GM18867 (cell line): ENCODE measurements around the gene PASD1.

Experiments
- ATAC-seq: cut with Tn5 transposase; IDR thresholded peaks from one replicate; pipeline ENCODE4 v1.9.1; 2021; ENCODE audit warnings: mild to moderate bottlenecking, moderate library complexity; ENCODE audit not compliant: unreplicated experiment

Gene PASD1

DNA sequence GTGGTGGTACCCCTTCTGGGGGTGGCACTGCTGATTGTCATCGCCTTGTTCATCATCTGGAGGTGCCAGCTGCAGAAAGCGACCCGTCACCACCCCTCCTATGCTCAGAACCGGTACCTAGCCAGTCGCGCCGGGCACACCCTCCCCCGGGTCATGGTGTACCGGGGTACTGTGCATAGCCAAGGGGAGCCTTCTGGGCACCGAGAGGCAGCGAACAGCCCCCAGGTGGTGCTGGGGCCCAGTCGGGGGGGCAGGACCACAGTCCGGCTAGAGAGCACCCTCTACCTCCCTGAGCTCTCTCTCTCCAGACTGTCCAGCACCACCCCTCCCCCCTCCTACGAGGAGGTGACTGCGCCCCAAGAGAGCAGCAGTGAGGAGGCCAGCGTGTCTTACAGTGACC lies 137.1 kb downstream of the PASD1 start:
- no peak for ATAC-seq

DNA sequence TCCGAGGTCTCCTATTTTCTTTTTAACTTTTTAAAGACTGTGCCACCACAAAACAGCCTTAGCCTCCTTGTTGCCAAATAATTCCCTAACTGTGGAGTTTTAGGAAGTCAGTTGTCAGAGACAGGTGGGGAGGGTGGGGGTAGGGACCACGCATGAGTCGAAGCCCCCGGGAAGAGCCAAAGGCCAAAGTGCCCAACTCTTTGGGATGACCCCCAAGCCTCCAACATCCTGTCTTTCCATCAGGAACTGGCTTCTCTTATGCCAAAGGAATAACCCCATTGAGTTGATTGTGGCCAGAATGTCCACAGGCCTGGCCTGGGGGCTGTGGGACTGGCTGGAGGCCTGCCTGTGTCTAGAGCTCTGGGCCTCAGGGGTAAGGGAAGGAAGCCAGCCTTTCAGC lies 137.6 kb downstream of the PASD1 start:
- ATAC-seq, result no peak

DNA sequence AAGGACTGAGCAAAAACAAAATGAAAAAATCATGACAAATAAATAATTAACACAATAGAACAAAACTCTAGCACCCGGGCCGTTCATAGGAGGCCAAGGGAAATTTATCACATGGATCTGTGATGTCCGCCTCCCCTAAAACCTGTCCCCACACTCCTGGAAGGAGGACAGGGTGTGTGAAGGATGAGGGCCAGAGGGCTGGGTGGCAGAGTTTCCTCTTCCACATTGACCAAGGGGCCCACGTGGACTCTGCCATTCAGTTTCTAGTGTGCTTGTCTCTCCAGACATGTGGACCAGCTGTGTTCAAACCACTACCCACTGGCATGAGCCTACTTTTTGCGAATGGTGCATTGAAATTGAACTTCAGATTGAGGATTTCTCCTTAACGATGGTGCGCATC lies 138.1 kb downstream of the PASD1 start:
- no peak for ATAC-seq

DNA sequence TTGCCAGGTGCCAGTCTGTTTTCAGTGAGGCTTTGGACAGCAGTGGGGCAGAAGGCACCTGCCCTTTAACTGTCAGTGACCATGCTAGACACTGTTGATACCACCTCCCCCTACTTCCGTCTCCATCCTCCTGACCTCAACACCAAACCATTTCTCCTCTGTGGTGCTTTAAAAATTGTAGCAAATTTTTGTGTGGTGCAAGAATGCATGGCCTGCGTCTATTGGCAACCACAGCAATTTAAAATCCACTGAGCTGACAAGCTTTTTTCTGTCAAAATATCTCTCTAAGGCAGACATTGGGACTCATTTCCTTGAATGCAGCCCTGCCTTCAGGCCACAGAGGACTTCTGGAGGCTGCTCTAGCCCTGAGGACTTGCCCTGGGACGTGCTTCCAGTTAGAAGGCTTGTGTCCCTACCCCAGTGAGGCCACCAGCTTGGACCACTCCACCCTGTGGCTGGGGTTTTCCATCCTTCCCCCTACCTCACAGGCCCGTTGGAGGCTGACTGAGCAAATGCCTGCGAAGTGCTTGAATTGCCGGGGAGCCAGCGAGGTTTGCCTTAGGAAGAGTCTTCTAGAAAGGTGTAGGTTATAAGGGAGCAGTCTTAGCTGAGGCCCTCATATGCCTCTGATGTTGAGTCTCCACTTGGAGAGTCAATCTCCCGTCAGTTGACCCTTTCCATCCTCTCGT lies 138.7 kb downstream of the PASD1 start:
- ATAC-seq, result no peak

DNA sequence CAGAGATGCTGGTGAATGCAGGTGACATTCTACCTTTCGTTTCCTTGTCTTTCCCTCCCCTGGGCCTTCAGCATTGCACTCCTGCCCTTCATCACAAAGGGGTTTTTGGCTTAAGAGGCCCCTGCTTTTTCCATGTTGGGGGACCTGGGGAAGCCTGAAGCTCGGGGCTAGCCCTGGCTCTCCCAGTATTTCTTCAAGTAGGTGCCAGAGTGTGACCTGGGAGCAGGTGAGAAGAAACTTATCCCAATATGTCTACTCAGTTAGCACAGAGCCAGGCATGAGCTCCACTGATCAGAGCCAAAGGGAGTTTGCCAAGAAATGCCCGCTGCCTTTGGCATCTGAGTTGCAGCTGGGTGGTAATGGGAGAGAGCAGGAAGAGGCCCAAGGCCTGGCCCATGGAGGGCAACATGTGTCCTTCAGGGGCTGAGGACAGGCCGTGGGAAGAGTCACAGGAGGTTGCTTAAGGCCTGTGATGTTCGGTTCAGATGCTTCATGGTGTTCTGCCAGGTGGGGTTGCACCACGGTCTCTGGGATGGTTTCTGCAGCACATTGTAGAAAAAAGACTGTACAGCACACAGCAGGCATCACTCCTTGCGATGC lies 139.4 kb downstream of the PASD1 start:
- ATAC-seq, result no peak

DNA sequence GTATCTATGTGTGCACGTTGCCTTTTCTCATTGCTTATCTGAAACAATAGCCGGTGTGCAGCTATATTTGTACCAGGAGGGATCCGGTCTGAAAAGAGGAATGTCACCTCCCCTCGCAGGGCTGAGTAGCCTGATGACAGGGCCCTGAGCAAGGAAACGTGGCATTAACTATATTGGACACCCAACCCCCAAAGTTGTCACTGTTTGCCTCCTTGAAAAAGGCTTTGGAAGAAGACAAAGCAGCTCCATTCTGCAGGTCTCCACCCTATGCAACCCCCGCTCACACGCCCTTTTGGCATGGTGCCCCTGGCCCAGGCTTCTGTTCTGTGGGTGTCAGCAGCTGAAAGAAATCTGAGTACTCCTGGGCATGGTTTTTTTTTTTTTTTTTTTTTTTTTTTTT lies 140.0 kb downstream of the PASD1 start:
- no peak for ATAC-seq

DNA sequence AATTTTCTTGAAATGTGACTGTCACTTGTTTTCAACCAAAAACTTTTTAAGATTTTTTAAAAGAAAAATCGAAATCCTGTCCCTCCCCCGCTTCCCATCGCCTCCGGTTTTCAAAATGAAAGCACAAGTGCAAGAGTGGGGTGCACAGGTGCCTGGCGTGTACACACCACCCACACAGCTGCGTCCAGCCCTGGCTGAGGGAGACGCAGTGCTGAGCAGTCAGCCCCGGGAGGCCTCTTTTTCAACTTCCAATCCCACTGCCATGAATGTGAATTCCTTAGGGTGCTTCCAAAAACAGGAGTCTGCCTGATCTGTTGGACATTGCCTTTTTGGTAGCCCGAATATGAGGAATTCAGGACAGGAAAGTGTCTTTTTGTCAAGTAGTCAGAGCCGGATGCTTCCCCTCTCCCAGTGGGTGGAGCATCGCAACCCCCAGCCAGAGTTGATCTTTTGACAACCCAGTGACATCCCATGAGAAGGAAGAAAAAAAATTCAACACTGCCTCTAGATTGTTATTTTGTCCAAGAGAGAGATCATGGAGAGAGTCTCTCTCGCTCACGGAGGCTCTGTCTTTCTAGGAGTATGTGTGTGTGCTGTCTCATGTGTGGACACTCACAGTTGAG lies 140.7 kb downstream of the PASD1 start:
- no peak for ATAC-seq

DNA sequence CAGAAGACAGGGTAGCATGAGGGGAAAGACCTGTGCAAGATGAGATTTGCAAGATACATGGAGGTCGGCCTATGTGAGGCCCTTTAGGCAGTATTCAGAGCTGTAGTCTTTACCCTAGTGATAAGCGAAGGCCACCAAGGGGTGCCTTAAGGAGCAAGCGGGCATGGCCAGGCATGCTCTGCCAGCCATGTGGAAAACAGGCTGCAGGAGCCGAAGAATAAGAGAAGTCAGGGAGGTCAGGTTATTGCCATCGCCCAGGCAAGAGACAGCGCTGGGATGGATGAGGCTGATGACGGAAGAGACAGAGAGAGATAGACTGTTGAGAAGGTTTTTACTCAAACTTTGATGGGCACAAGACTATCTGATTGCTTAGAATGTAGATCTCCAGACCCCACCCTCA lies 145.3 kb downstream of the PASD1 start:
- no peak for ATAC-seq

DNA sequence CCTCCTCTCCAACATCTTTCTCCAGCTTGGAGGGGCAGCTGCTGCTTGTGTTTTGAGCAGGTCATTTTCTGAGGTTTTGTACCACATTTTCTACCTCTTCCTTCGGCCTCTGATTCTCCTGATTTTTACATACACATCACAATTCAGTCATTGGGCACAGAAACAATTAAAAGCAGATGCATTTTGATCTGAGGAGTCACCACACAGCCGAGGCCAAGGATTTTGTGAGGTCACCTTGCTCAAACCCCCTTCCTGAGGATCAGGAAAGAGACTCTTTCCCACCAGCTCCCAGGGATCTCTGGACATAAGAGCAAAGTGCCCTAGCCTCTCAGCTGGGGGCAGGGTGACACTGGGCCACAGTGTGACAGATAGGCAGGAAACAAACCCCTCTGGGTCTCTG lies 147.0 kb downstream of the PASD1 start:
- no peak for ATAC-seq

DNA sequence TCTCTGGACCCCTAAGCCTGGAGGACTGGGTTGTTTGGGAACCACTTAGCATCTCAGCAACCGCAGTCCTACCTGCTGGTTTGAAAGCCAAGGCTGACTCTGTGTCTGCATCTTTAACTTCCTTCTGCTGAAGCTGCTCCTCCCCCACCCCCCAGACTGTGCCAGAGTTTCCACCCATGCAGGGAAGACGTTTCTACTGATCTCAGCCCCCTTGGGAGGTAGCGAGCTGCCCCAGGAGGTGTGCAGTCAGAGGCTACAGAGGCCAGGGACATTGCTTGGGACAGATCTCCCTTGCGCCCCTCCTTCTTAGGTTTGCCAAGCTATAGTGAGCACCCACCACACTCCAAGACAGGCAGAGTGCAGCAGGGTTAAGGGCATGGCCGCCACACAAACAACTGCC lies 147.7 kb downstream of the PASD1 start:
- no peak for ATAC-seq

DNA sequence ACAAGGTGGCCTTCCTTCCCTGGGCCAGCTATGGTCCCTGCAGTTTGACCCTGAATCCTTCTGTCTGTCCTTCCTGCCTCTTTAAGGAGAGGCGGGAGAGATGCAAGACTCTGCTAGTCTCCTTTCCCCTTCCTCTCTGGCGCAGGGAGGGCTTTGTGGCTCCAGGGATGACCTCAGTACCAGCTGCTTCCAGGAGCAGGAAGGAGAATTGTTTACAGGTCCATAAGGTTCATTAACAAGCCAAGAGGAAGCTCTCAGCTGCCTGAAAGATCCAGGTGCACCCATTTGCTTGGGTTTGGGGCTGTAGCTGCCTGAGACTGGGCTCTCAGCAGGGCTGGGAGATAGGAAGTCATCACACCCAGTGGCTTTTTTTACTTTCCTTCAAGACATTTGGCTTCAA lies 148.3 kb downstream of the PASD1 start:
- ATAC-seq, result no peak

DNA sequence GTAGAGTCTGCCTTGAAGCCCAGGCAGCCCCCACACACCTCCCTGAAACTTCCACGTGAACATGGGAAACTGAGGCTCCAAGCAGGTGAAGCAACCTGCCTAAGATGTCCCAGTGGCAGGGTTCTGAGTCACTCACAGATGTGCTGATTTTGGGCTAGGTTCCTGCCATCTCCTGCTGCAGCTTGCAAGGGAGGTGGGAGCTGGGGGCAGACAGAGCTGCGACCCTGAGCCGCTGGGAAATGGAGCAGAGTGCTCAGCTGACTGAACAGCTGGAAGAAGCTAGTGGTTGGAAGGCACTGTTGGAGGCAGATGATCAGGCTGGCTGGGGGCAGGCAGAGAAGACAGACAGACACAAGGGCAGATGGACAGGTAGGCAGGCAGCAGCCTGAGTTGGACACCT lies 148.8 kb downstream of the PASD1 start:
- no peak for ATAC-seq

DNA sequence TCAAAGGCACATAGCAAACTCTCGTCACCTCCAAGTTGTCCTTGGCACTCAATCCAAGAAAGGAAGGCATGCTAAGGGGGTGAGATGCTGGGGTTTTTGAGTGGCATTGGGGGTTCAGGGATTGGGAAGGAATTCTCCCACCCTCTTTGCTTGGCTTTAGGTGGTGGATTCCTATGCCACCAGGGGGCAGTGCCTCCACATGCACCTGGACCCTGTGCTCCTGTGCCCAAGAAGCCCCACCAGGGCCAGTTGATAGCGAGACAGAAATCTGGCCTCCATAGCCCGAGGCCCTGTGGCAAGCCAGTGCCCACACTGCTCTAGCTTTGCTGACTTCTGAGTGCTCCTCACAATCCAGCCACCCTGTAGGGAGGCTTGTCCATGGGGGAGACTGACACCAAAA lies 150.4 kb downstream of the PASD1 start:
- peak; percentile 64 for ATAC-seq

DNA sequence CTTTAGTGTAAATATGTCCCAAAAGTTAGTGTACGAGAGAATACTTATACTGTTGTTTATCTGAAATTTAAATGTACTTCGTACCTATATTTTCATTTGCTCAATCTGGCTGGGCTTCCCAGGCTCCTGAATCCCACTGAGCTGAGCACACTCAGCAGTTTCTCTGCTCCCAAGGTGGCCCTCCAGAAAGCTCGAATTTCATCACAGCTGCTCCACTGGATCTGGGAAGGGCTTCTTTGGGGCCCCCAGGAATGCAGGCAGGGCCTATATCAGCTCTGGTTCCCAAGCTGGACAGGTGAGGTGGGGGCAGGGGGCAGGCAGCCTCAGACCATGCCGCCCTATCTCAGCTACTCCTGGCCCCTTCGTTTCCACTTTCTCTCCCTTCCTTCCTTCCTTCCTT lies 150.9 kb downstream of the PASD1 start:
- no peak for ATAC-seq

DNA sequence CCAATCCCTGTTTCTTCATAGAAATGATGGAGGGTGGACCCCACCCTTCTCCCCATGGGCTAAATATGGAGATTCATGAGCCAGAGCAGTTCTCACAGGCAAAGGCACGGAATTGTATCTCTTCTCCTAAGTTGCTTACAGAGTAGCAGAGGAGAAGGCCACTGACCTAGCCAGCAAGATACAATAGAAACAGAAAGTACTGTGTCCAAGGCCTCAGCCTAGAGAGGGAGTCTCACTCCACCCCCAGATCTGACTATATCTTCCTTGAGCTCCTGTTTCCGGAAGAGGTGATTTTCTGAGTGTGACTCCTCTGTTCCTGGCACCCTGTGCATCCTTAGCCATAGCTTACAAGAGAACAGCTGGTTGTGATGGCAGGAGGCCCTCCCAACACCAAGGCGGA lies 152.3 kb downstream of the PASD1 start, which contains the start of gene FATE1:
FATE1 (plus strand) TSS at position 284 of the 400 bp plus-strand sequence; CDS start at position 369, 85 bp downstream.
- ATAC-seq, result no peak

DNA sequence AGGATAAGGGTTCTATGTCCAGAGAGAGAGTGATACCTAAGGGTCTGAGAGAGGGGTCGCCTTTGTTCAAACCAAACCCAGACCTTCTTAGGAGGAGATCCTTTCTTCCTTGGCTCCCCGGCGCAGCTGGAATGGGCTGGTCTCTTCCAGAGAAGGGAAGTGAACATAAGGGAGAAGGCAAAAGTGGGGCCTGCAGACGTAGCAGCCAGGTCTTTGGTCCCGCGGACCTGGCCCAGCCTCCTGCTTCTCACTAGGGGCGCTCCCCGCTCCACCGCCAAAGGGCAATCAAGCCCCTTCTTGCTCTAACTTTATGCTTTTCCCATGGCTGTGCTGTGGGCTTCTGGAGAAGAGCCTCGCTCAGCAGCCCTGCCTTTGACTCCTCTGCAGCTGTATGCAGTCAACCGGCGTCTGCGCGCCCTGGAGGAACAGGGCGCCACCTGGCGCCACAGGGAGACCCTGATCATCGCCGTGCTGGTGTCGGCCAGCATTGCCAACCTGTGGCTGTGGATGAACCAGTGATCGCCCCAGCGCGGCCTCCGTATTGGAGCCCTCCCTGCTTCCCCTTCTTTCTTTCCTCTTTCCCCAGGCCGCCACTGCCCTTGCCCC lies 158.9 kb downstream of the PASD1 start:
- ATAC-seq, result peak; percentile 68

DNA sequence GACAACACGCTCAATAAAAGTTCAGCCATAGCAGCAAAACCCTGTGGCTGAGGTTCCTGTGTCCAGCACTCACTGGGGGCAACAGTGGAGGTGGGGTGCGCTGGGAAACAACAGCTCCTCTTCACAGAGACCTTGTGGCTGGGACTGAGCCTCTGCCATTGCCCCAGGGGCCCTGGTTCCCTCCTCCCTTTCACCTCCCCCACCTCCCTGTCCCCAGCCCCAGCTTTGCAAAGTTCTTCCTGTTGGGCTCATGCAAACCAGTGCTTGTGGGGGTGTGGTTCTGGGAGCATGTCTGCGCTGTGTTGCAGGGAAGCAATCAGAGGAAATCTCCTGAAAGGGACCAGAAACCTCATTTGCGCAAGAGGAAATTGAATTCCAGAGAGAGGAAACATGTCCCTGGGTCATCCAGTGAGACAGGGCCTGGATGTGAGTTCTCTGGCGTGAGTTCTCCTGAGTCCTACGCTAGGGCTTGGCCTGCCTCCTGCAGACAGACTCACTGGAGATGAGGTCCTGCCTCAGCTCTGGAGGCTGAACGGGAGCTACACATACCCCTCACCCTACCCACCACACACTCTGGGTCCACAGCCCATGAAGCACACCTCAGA lies 159.8 kb downstream of the PASD1 start:
- no peak for ATAC-seq

DNA sequence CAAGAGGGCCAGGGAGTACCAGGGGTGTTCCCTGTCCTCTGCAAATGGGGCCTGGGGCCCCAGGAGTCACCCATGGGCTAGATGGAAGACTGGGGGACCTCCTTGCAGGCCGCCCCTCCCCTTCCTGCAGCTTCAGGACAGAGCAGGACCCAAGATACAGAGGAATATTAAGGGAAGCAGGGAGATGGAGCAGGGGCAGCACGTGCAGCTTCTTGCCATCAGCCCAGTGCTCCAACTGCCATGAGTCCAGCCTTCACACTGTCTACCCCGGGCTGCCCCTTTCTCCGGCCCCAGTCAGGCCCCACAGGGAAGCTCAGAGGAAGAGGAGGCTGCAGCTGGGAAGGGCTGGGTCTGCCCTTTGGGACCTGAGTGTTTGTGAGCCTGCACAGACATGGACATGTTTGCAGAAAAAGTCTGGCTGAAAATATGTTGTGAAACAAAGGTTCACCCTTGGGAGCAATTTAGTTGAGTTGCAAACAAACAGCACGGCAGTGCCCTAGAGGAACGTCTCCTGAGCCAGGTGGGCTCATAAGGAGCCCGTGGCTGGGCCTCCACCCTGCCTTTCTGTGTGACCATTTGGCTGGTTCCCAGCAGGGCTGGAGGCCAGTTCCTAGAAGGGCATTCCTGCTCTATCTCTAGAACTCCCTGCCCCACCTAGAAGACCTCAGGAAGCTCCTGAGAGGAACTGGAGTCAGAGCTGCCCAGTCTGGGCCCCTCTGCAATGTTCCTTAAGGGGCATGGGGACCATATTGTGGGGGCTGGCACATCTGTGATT lies 161.3 kb downstream of the PASD1 start:
- ATAC-seq, result no peak

DNA sequence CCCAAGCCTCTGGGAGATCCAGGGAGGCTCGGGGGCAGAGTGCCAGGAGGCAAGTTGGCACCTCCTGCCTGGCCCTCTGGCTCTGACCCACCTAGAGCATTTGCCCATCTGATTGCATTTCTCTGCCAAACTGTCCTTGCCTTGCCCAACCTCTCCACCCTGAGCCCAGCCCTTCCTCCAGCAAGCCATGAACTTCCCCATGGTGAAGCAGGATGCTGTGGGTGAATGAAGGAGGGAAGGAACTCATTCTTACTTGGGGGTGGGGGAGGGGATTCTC lies 161.8 kb downstream of the PASD1 start:
- no peak for ATAC-seq
